Testis (tissue), 3 donors: ENCODE data around the gene CLTA. TPM values are rescaled to one million over a fixed set of nuclear protein-coding genes. Genes with fewer than 3 reads are reported as not detected.
"Not testable (repeated sequence)": the region's sequence is repeated elsewhere in the genome, so short reads cannot be mapped to it uniquely, and the experiment has no call there.

Source experiments
- DNase-seq: peaks from one replicate; pipeline ENCODE4 v3.0.0-alpha.2; 2019
- H3K27ac ChIP-seq, 2 donors: fragments of 200-600 bp; sonication (generic); one replicate each; pipeline ENCODE4 v1.5.1; 2019
- H3K27me3 ChIP-seq: fragments of 200-600 bp; sonication (generic); one replicate; pipeline ENCODE4 v1.5.1; 2019
- H3K36me3 ChIP-seq: fragments of 200-600 bp; sonication (generic); one replicate; pipeline ENCODE4 v1.5.1; 2017; ENCODE audit warnings: low read depth; ENCODE audit errors: missing control alignments
- H3K4me1 ChIP-seq: fragments of 200-600 bp; sonication (generic); one replicate; pipeline ENCODE4 v1.5.1; 2019
- H3K4me3 ChIP-seq, 2 donors: fragments of 200-600 bp; sonication (generic); one replicate each; pipeline ENCODE4 v1.5.1; 2017 to 2019
- H3K9me3 ChIP-seq: fragments of 200-600 bp; sonication (generic); one replicate; pipeline ENCODE4 v1.5.1; 2017
- CTCF ChIP-seq, 3 experiments: fragments of 450-650 bp in 2 of 3; fragments of 200-600 bp in 1 of 3; sonication (generic) in 1 of 3; IDR thresholded peaks; one replicate each; pipeline ENCODE4 v1.5.1; 2016 to 2019; ENCODE audit warnings: antibody characterized with exemption in 3 of 3, mild to moderate bottlenecking in 2 of 3, moderate library complexity in 1 of 3
- POLR2A ChIP-seq: fragments of 450-650 bp; IDR thresholded peaks from one replicate; pipeline ENCODE4 v1.6.1; 2017; ENCODE audit warnings: antibody characterized with exemption, mild to moderate bottlenecking, moderate library complexity
- WGBS, 2 donors: methylation state at CpG; one replicate each; pipeline ENCODE4 v1.1.5; 2018; 5-methylcytosine and 5-hydroxymethylcytosine counted together
- intact Hi-C: fragments of 100-400 bp; cut with DNase I; formaldehyde crosslinking; loops from one replicate; pipeline ENCODE4 v1.15.1; 2023; ENCODE audit warnings: low total_unique reads
- polyA plus RNA-seq: library from polyadenylated mRNA; stranded (reverse); fragments of 350-450 nt; fragmentation: Illumina TruSeq; extraction: RNeasy Lipid Tissue Mini Kit (QIAGEN cat#74804); gene quantifications from one replicate; pipeline ENCODE4 v1.2.3, GENCODE V29; 2014; ENCODE audit warnings: low read depth, low replicate concordance; ENCODE audit not compliant: insufficient read depth
- total RNA-seq, 2 donors: library from RNA; depleted of rRNA; stranded (reverse); fragments of >200 nt; gene quantifications; one replicate each; pipeline ENCODE4 v1.2.3, GENCODE V29; 2016

The CLTA gene
- total and polyA plus RNA-seq, 3 donors from 2014 or later, result 135 to 208 (median 168) TPM

GRCh38 chr9:36170531-36170930 lies 20.2 kb upstream of the CLTA start:
- H3K27me3 ChIP-seq, result no peaks in the 10 kb centered on the region
- H3K9me3 ChIP-seq, result no peaks in the 10 kb centered on the region
- no peaks in the 10 kb centered on the region for H3K36me3 ChIP-seq
- no peak overlapping the region for H3K4me3 ChIP-seq
- no peak overlapping the region for H3K27ac ChIP-seq
- no peak for DNase-seq
- no peaks in the 10 kb centered on the region for H3K4me1 ChIP-seq
- 97 to 99% methylated on average over 10 to 13 of the region's 13 CpGs for WGBS, 2 donors
- TF ChIP-seq POLR2A (no peak), CTCF (IDR thresholded peaks at IDR 0.05) (no peak)
- intact Hi-C loops, result no loop called here

GRCh38 chr9:36173861-36174260 lies 16.9 kb upstream of the CLTA start:
- intact Hi-C loops, result no loop called here
- Histone ChIP-seq H3K36me3 (no peaks in the 10 kb centered on the region), H3K27me3 (no peaks in the 10 kb centered on the region), H3K9me3 (no peaks in the 10 kb centered on the region), H3K27ac (no peak overlapping the region), H3K4me3 (no peak overlapping the region), H3K4me1 (no peaks in the 10 kb centered on the region)
- WGBS, 2 donors, result 92 to 96% methylated on average over 2 of the region's 2 CpGs
- TF ChIP-seq POLR2A (no peak), CTCF (IDR thresholded peaks at IDR 0.05) (no peak)
- no peak for DNase-seq

GRCh38 chr9:36174271-36174670 lies 16.4 kb upstream of the CLTA start:
- no peak for DNase-seq
- Histone ChIP-seq H3K27me3 (no peaks in the 10 kb centered on the region), H3K4me1 (no peaks in the 10 kb centered on the region), H3K27ac (no peak overlapping the region), H3K9me3 (no peaks in the 10 kb centered on the region), H3K36me3 (no peaks in the 10 kb centered on the region), H3K4me3 (no peak overlapping the region)
- TF ChIP-seq CTCF (IDR thresholded peaks at IDR 0.05) (no peak), POLR2A (no peak)
- WGBS, 2 donors, result 84 to 85% methylated on average over 7 of the region's 7 CpGs
- intact Hi-C loops, result no loop called here

- H3K36me3 ChIP-seq, result no peaks in the 10 kb centered on the region
- TF ChIP-seq CTCF (IDR thresholded peaks at IDR 0.05) (no peak), POLR2A (no peak)
- intact Hi-C loops, result no loop called here
- H3K27me3 ChIP-seq, result no peaks in the 10 kb centered on the region
- H3K4me3 ChIP-seq, result no peak overlapping the region
- no peaks in the 10 kb centered on the region for H3K9me3 ChIP-seq
- no peak overlapping the region for H3K27ac ChIP-seq
- WGBS, 2 donors, result 76 to 86% methylated on average over 2 to 3 of the region's 3 CpGs
- DNase-seq, result no peak
- no peaks in the 10 kb centered on the region for H3K4me1 ChIP-seq
Observed at GRCh38 chr9:36174731-36175130, 16.0 kb upstream of the CLTA start.

GRCh38 chr9:36175209-36175608 lies 15.5 kb upstream of the CLTA start:
- H3K27ac ChIP-seq, intact Hi-C loops, H3K9me3 ChIP-seq, DNase-seq, H3K4me3 ChIP-seq, H3K4me1 ChIP-seq, H3K27me3 ChIP-seq, H3K36me3 ChIP-seq: not testable (repeated sequence)
- WGBS, 2 donors, result 93 to 94% methylated on average over 3 of the region's 3 CpGs

GRCh38 chr9:36176496-36176895 lies 14.2 kb upstream of the CLTA start:
- WGBS, 2 donors, result 95 to 96% methylated on average over 10 of the region's 10 CpGs

More at GRCh38 chr9:36176496-36176895, 14.2 kb upstream of the CLTA start:
- H3K4me3 ChIP-seq, H3K4me1 ChIP-seq, H3K9me3 ChIP-seq, H3K36me3 ChIP-seq, intact Hi-C loops, H3K27me3 ChIP-seq, DNase-seq, H3K27ac ChIP-seq: not testable (repeated sequence)
